GM12891 (cell line): Measurements from ENCODE around the gene LYSMD4. TPM values are rescaled to one million over a fixed set of nuclear protein-coding genes. Genes with fewer than 3 reads are reported as not detected.
"Not testable (repeated sequence)": the region's sequence is repeated elsewhere in the genome, so short reads cannot be mapped to it uniquely, and the experiment has no call there.

Experiments used
- DNase-seq: peaks from one replicate; pipeline ENCODE4 v3.0.0; 2011; ENCODE audit warnings: low spot score; ENCODE audit not compliant: insufficient read length
- FAIRE-seq: peaks from 2 replicates; lab custom pipeline; 2011; peaks lifted over from hg19 to GRCh38; lab: Jason Lieb, UNC
- PAX5 ChIP-seq: IDR thresholded peaks from 2 replicates; pipeline ENCODE4 v1.6.1; 2011; ENCODE audit warnings: low read length, moderate library complexity, mild to moderate bottlenecking; ENCODE audit not compliant: insufficient read depth, severe bottlenecking
- POLR2A ChIP-seq: IDR thresholded peaks from 2 replicates; pipeline ENCODE4 v1.6.1; 2011; ENCODE audit warnings: low read depth, low read length, control low read depth
- POLR2AphosphoS5 ChIP-seq: IDR thresholded peaks from 2 replicates; pipeline ENCODE4 v1.6.1; 2011; ENCODE audit warnings: low read depth, low read length, control low read depth
- POU2F2 ChIP-seq: IDR thresholded peaks from 2 replicates; pipeline ENCODE4 v1.6.1; 2011; ENCODE audit warnings: low read depth, mild to moderate bottlenecking, control low read depth, low read length, moderate library complexity
- SPI1 ChIP-seq: IDR thresholded peaks from 2 replicates; pipeline ENCODE4 v1.6.1; 2011; ENCODE audit warnings: low read depth, low read length, control low read depth
- TAF1 ChIP-seq: IDR thresholded peaks from 2 replicates; pipeline ENCODE4 v1.6.1; 2011; ENCODE audit warnings: low read depth, low read length, control low read depth
- polyA plus RNA-seq: library from polyadenylated mRNA; unstranded; fragments of >200 nt; gene quantifications from one replicate; pipeline ENCODE4 v1.2.1, GENCODE V29; 2012; ENCODE audit warnings: low read depth, missing spikeins, inconsistent platforms; ENCODE audit not compliant: missing spikeins

Gene LYSMD4
- 4.5 TPM for polyA plus RNA-seq

- FAIRE-seq (peak; percentile 94), DNase-seq (peak; percentile 99)
- TF ChIP-seq POLR2A (no peak), SPI1 (no peak), TAF1 (no peak), POU2F2 (no peak), PAX5 (no peak)
These were observed at the start of gene LYSMD4 for GRCh38 chr15:99733268-99734039. Gene LYSMD4, minus strand, starts transcription at chr15:99733437. Its CDS starts 1,438 bp downstream, at chr15:99731999.

DNA sequence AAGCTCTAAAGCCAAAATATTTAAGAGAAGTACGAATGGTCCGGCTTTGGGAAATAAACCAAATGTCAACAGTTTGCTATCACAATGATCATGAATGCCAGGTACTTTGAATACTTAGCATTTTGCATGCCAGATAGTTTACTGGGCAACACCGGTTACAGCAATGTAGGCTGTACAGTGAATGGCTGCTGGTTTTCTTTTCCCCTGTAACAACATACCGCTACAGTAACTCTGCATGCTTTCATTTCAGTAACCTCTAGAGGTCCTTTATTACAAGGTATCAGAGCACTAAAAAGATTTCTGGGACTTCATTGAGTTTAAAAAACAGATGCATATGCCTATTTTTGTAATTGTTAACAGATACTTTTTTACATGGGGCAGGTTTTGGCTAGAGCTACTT is 48.8 kb upstream of the LYSMD4 start:
- FAIRE-seq, DNase-seq: not testable (repeated sequence)

GRCh38 chr15:99777144-99777543 is 43.9 kb upstream of the LYSMD4 start:
- TF ChIP-seq TAF1 (no peak), PAX5 (no peak), POU2F2 (no peak), SPI1 (no peak), POLR2AphosphoS5 (no peak), POLR2A (no peak)
- no peak for DNase-seq
- no peak for FAIRE-seq

- no peak for DNase-seq
- TF ChIP-seq POU2F2 (no peak), POLR2AphosphoS5 (no peak), POLR2A (no peak), PAX5 (no peak), TAF1 (no peak), SPI1 (no peak)
- FAIRE-seq = peak; percentile 43
These were observed 31.3 kb upstream of the LYSMD4 start for GRCh38 chr15:99764522-99764921.

DNA sequence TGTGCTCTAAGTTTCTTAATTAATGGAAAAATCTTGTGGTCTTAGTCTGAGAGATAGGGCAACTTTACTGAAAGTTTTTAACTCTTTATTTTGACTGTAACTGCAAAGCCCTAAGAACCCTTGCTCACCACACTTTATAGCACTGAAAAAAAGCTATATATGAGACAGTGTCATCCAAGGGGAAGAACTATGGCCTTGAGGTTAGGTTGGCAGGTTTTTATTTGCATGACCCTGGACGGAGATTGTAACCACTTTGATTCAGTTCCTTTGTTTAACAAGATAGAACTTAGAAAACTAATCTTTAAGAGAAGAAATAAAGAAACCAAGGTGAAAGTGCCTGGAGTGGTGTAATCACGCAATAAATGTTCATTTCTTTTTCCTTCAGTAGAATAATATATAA is 30.6 kb upstream of the LYSMD4 start:
- TF ChIP-seq POLR2AphosphoS5 (no peak), PAX5 (no peak), SPI1 (peak; percentile 22; the same call in 1 of the 2 replicates)
- FAIRE-seq (no peak), DNase-seq (no peak)

GRCh38 chr15:99762288-99762687 is 29.1 kb upstream of the LYSMD4 start:
- no peak for DNase-seq
- no peak for FAIRE-seq
- TF ChIP-seq SPI1 = no peak
- no peak for TF ChIP-seq POLR2AphosphoS5
- TF ChIP-seq POLR2A = no peak
- no peak for TF ChIP-seq PAX5
- no peak for TF ChIP-seq TAF1
- TF ChIP-seq POU2F2 = no peak

- peak; percentile 83 for FAIRE-seq
- peak; percentile 98 for TF ChIP-seq PAX5
- TF ChIP-seq POLR2AphosphoS5 = no peak
- TF ChIP-seq POLR2A = no peak
- peak; percentile 53; the same call in 1 of the 2 replicates for TF ChIP-seq POU2F2
- TF ChIP-seq SPI1 = no peak
- no peak for TF ChIP-seq TAF1
These were observed 22.6 kb upstream of the LYSMD4 start for GRCh38 chr15:99755692-99756409.

GRCh38 chr15:99753066-99753465 is 19.8 kb upstream of the LYSMD4 start:
- FAIRE-seq (no peak), DNase-seq (no peak)
- TF ChIP-seq PAX5 (no peak), POLR2A (no peak), POLR2AphosphoS5 (no peak), TAF1 (no peak), POU2F2 (no peak), SPI1 (no peak)

More at GRCh38 chr15:99755692-99756409, 22.6 kb upstream of the LYSMD4 start:
- peak; percentile 38 for DNase-seq

GRCh38 chr15:99752556-99752955 is 19.3 kb upstream of the LYSMD4 start:
- FAIRE-seq (no peak), DNase-seq (no peak)
- TF ChIP-seq POU2F2 (no peak), TAF1 (no peak), PAX5 (no peak), POLR2AphosphoS5 (no peak), POLR2A (no peak), SPI1 (no peak)

- DNase-seq, FAIRE-seq: not testable (repeated sequence)
These were observed 17.1 kb upstream of the LYSMD4 start for GRCh38 chr15:99750326-99750725.
